ENCODE data around the gene IMP3. TPM values are rescaled to one million over a fixed set of nuclear protein-coding genes. Genes with fewer than 3 reads are reported as not detected.

IMP3 gene
- total RNA-seq, 4 donors from 2014 or later = 129 to 173 (median 140) TPM

DNA sequence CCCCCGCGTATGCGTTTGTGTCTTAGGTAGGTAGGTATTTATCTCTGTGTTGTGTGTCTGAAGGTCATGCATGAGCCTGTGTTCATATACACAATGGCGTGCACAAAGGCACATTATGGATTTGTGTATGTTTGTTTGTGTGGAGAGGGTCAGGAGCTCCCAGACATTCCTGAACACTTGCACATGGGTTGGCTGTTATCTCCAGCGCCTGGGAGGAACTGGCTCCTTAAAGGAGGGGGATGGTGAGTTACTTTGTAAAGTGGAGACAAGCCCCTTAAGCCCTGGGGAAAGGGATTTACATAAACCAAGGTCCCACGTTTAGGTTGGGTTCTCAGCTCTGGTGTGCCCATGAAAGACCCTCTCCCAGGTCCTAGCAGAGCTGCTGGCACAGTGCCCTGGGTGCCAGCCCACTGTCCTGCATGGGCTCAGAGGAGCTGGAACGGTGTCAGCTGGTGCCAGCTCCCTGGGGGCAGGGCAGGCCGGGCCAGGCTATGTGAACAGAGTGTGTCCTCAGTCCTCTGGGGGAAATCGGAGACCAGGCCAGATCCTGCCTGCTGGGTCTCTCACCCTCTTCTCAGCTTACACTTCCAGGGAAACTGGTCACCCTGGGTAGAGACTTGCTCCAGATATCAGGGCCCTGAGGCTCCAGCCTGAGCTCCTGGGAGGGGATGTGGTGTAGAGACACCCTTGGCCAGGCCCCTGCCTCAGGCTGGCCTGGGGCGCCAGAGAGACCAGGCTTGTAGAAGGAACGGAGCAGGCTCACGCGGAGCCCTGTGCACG is 32.8 kb upstream of the IMP3 start:
- WGBS, 2 donors = 58 to 63% methylated on average over 5 to 6 of the region's 14 CpGs
- Histone ChIP-seq H3K27me3 (no peaks in the 10 kb centered on the region), H3K4me1 (peaks cover 31 to 83% (median 35%) of the 10 kb centered on the region in 3 donors), H3K36me3 (peaks cover 0 to 15% (median 0%) of the 10 kb centered on the region in 3 donors), H3K9me3 (no peaks in the 10 kb centered on the region), H3K27ac (peak overlapping the region; percentile 2 to 97 (median 78)), H3K4me3 (no peak overlapping the region)
- intact Hi-C loops (cut with DNase I) = no loop called here
- no peak for DNase-seq
- TF ChIP-seq, protein P1, sequence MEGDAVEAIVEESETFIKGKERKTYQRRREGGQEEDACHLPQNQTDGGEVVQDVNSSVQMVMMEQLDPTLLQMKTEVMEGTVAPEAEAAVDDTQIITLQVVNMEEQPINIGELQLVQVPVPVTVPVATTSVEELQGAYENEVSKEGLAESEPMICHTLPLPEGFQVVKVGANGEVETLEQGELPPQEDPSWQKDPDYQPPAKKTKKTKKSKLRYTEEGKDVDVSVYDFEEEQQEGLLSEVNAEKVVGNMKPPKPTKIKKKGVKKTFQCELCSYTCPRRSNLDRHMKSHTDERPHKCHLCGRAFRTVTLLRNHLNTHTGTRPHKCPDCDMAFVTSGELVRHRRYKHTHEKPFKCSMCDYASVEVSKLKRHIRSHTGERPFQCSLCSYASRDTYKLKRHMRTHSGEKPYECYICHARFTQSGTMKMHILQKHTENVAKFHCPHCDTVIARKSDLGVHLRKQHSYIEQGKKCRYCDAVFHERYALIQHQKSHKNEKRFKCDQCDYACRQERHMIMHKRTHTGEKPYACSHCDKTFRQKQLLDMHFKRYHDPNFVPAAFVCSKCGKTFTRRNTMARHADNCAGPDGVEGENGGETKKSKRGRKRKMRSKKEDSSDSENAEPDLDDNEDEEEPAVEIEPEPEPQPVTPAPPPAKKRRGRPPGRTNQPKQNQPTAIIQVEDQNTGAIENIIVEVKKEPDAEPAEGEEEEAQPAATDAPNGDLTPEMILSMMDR (IDR thresholded peaks at IDR 0.05) = no peak
- no peak for TF ChIP-seq POLR2A (IDR thresholded peaks at IDR 0.05)

DNA sequence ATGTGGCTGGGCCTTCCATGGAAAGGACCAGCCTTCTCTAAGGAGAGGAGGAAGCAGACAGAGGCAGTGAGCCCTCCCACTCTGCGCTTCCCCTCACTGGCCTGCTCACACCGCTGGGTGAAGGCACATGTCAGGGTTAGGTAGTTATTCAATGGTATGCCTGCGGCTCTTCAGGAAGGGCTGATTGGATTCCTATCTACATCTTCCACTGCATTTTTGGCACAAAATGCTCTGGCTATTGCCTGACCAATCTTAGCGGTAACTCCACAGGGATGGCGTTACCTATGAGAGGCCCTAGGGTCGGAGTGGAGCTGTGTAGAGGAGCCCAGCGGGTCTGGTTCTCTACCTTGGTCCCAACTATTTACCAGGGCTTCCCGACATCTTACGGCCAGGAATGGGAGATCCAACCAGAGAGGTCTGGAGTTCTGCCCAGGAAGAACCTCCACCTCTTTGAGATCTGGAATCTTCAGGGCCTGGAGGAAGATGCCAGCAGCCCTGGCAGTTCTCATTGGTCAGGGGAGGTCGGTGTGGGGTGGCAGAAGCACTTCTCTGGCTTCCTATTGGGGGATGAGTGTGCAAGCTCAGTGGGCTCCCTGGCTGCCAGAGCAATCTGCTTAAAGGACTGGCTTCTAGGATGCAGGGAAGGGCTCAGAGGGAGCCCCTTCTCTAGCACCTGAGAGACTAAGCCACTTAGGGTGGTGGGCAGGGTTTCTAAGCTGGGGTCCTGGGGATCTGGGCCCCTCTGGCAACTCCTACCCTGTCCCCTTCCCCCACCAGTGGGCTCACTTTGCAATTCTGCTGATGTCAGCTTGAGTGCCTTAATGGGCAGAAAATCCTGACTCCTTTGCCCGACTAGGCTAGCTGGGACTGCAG is 31.9 kb upstream of the IMP3 start:
- no peaks in the 10 kb centered on the region for H3K27me3 ChIP-seq
- TF ChIP-seq, protein P1 (IDR thresholded peaks at IDR 0.05) = no peak
- TF ChIP-seq POLR2A (IDR thresholded peaks at IDR 0.05) = no peak
- H3K27ac ChIP-seq = peak overlapping the region in 3 of 4 donors; percentile 75 to 97 (median 80)
- peaks cover 39 to 91% (median 44%) of the 10 kb centered on the region in 3 donors for H3K4me1 ChIP-seq
- peaks cover 0 to 13% (median 0%) of the 10 kb centered on the region in 3 donors for H3K36me3 ChIP-seq
- intact Hi-C loops (cut with DNase I) = no loop called here
- H3K9me3 ChIP-seq = no peaks in the 10 kb centered on the region
- 84 to 87% methylated on average over 6 to 10 of the region's 11 CpGs for WGBS, 2 donors
- DNase-seq = no peak
- no peak overlapping the region for H3K4me3 ChIP-seq

DNA sequence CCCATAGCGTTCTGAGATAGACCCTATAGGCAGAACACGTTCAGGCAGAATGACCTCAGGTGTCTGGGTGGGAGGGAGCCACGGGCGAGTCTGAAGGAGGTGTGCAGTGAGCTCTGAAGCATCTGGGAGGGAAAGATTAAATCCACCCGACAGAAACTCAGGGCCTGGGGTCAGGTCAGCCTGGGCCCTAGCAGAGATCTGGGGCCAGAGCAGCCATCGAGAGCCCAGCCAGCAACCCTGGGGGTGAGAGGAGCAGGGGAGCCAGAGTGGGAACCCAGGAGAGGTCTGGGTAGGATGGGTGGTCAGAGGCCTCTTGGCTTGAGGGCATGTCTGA is 29.8 kb upstream of the IMP3 start:
- H3K4me3 ChIP-seq = no peak overlapping the region
- intact Hi-C loops (cut with DNase I) = no loop called here
- 0 to 70% methylated on average over 1 to 2 of the region's 6 CpGs for WGBS, 2 donors
- H3K27me3 ChIP-seq = no peaks in the 10 kb centered on the region
- H3K4me1 ChIP-seq = peaks cover 52 to 97% (median 59%) of the 10 kb centered on the region in 3 donors
- DNase-seq = no peak
- H3K36me3 ChIP-seq = no peaks in the 10 kb centered on the region
- H3K27ac ChIP-seq = peak overlapping the region; percentile 83 to 97 (median 91)
- no peaks in the 10 kb centered on the region for H3K9me3 ChIP-seq
- no peak for TF ChIP-seq POLR2A (IDR thresholded peaks at IDR 0.05)
- TF ChIP-seq, protein P1 (IDR thresholded peaks at IDR 0.05) = no peak

DNA sequence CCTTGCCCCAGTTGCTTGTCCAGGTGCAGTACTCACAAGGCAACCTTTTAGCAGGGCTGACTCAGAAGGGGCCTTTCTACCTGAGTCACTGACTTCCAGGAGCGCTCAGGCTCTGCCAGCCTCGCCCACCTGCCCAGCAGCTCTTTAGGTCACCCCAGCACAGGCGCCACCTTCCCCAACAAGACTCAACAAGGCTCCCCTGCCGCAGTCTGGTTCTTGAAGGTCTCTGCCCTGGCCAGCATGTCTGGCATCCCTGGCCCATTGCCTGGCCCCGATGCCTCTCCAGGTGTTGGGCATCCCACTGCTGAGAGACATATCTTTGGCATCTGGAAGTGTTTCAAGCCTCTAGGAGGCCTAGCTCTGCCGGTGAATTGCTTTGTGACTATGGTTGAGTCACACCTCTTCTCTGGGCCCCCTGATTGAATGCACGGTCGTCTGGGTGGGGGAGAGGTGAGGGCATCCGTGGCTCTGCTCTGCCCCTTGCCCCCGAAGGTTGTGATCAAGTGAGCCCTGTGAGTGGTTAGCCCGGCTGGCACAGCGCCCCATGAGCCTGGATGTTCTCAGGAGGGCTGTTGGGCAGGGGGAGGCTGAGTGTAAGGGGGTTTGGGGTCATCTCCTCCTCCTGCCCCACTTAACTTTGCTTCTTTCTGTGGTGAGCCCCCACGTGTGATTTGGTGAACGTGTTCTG is 29.3 kb upstream of the IMP3 start:
- Histone ChIP-seq H3K9me3 (no peaks in the 10 kb centered on the region), H3K36me3 (no peaks in the 10 kb centered on the region), H3K4me1 (peaks cover 52 to 97% (median 64%) of the 10 kb centered on the region in 3 donors), H3K27me3 (no peaks in the 10 kb centered on the region), H3K27ac (peak overlapping the region; percentile 83 to 97 (median 91)), H3K4me3 (no peak overlapping the region)
- no peak for TF ChIP-seq POLR2A (IDR thresholded peaks at IDR 0.05)
- TF ChIP-seq, protein P1 (IDR thresholded peaks at IDR 0.05) = no peak
- intact Hi-C loops (cut with DNase I) = no loop called here
- WGBS, 2 donors = 52% methylated on average over 12 of the region's 14 CpGs; no CpG with 5 or more reads in 1 of the 2 donors
- DNase-seq = no peak

All from esophagus squamous epithelium (tissue), 5 donors.